GM12801 (cell line): ENCODE data around the gene CLPTM1L.

Experiments
- CTCF ChIP-seq: IDR thresholded peaks from one replicate; pipeline ENCODE4 v1.5.1; 2011; ENCODE audit warnings: control low read depth; ENCODE audit not compliant: insufficient read length; ENCODE audit errors: extremely low read depth

The CLPTM1L gene

DNA sequence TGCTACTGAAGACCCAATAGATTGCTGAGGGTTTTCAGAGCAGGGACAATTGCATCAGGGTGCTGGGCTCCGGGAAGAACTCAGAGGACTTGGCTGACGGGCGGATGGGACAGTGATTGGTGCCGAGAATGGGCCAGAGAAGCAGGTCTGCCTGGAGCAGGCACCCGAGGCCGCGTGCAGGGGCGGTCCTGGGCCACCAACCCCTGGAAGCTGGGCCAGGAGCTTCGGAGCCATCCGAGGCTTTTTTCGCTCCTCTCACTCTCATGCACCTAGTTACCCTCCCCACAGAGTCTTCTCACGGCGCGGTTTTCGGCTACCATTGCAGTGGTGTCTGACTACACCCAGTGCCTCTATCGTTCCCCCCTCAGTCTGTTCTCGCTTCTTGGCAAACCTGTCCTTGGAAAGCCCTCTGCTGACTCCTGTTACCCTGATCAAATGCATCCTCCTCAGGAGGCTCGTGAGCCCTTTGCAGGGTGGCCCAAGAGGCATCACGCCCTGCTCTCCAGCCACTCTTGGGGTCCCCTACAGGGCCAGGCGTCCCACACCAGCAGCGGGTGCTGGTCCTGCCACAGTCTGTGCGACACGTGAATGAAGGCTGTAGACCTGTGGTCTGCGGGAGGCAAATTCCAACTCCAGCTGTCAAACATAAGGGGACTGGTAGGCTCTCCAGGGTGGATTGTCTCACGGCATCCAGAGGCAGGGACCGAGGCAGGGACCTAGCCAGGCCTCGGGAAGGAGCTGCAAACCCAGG lies 1.2 kb upstream of the CLPTM1L start:
- no peak for TF ChIP-seq CTCF

- TF ChIP-seq CTCF = no peak
Measured at GRCh38 chr5:1343931-1344901, 683 bp downstream of the CLPTM1L start.

DNA sequence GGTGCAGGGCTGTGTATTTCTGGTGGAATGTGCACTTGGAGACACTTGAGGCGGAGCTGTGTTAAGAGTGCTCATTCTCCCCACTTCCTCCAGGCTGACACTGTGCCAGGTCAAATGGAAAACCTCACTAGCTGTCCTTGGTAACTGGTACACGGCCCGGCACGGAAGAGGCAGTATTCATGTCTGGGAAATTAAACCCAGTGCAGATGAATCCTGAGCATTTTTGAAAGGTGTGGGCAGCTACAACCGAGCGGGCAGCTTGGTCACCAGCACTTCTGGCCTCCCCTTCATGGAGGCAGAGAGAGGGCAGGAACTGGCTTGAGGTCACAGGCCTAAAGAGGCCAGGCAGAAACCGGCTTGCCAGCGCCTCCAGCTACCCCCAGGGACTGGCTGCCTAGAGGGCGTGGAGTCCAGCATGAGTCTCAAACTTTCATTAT lies 1.6 kb downstream of the CLPTM1L start:
- TF ChIP-seq CTCF = no peak

DNA sequence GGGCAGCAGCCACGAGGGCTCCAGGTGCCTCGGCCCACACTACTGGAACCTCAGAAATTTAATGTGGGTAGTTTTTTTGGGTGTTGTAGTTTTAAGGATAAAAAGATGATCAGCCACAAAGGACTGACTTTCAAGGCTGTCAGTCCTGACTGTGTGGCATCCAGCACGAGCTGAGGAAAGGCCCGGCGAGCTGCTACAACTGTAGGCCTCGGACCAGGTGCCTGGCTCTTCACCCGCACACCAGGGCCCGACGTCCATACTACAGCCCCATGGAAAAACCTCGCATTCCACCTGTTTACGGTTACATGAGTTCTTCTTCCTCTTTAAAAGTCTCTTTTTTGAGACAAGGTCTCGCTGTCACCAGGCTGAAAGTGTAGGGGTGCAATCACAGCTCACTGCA lies 2.6 kb downstream of the CLPTM1L start:
- TF ChIP-seq CTCF = no peak

GRCh38 chr5:1341863-1342262 lies 3.0 kb downstream of the CLPTM1L start:
- TF ChIP-seq CTCF = no peak

GRCh38 chr5:1338506-1339070 lies 6.3 kb downstream of the CLPTM1L start:
- TF ChIP-seq CTCF = no peak

DNA sequence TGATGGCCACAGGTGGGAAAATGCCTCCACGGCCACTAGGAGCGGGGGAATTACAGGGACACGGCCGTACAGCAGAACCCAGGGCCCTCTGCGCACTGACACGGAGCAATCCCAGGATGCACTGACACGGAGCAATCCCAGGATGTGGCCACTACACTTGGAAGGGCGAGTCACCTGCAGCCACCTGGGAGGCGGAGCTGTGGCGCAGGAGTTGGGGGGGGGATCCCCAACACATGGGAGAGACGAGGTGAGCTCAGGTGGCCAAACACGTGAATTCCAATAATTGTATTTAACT lies 6.8 kb downstream of the CLPTM1L start:
- no peak for TF ChIP-seq CTCF
